Measurements from ENCODE around the gene WIPF3.

- TF ChIP-seq CTCF (IDR thresholded peaks at IDR 0.05; ENCODE audit: insufficient read depth, low read length) (no peak), POLR2AphosphoS5 (IDR thresholded peaks at IDR 0.05; ENCODE audit: low read depth) (no peak)
- TF ChIP-seq, protein P1, sequence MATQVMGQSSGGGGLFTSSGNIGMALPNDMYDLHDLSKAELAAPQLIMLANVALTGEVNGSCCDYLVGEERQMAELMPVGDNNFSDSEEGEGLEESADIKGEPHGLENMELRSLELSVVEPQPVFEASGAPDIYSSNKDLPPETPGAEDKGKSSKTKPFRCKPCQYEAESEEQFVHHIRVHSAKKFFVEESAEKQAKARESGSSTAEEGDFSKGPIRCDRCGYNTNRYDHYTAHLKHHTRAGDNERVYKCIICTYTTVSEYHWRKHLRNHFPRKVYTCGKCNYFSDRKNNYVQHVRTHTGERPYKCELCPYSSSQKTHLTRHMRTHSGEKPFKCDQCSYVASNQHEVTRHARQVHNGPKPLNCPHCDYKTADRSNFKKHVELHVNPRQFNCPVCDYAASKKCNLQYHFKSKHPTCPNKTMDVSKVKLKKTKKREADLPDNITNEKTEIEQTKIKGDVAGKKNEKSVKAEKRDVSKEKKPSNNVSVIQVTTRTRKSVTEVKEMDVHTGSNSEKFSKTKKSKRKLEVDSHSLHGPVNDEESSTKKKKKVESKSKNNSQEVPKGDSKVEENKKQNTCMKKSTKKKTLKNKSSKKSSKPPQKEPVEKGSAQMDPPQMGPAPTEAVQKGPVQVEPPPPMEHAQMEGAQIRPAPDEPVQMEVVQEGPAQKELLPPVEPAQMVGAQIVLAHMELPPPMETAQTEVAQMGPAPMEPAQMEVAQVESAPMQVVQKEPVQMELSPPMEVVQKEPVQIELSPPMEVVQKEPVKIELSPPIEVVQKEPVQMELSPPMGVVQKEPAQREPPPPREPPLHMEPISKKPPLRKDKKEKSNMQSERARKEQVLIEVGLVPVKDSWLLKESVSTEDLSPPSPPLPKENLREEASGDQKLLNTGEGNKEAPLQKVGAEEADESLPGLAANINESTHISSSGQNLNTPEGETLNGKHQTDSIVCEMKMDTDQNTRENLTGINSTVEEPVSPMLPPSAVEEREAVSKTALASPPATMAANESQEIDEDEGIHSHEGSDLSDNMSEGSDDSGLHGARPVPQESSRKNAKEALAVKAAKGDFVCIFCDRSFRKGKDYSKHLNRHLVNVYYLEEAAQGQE (IDR thresholded peaks at IDR 0.05; ENCODE audit: insufficient replicate concordance, low read depth), result no peak
These were observed 118.4 kb downstream of the WIPF3 start for GRCh38 chr7:29924684-29925083.

Data from HL-60 (cell line).